HG03575 (cell line): ENCODE data around the gene UBE2K.
"Not testable (repeated sequence)": the region's sequence is repeated elsewhere in the genome, so short reads cannot be mapped to it uniquely, and the experiment has no call there.

ENCODE experiments used
- ATAC-seq: cut with Tn5 transposase; IDR thresholded peaks from one replicate; pipeline ENCODE4 v1.9.1; 2021; ENCODE audit not compliant: unreplicated experiment, insufficient number of reproducible peaks, low FRiP score; ENCODE audit errors: extremely low read depth

The UBE2K gene

GRCh38 chr4:39697740-39698423 lies at the start of gene UBE2K:
Gene UBE2K, plus strand, starts transcription at chr4:39698136. Its CDS starts 192 bp downstream, at chr4:39698328.
- ATAC-seq, result no peak

GRCh38 chr4:39648213-39648612 lies 49.7 kb upstream of the UBE2K start:
- no peak for ATAC-seq

- ATAC-seq, result no peak
These were observed 48.9 kb upstream of the UBE2K start for GRCh38 chr4:39648827-39649558.

- ATAC-seq, result no peak
These were observed 48.2 kb upstream of the UBE2K start for GRCh38 chr4:39649639-39650265.

GRCh38 chr4:39651586-39651985 lies 46.4 kb upstream of the UBE2K start:
- not testable (repeated sequence) for ATAC-seq

- ATAC-seq, result no peak
These were observed 42.7 kb upstream of the UBE2K start for GRCh38 chr4:39655211-39655610.

GRCh38 chr4:39655876-39656275 lies 42.1 kb upstream of the UBE2K start:
- ATAC-seq, result no peak

GRCh38 chr4:39656638-39657037 lies 41.3 kb upstream of the UBE2K start:
- not testable (repeated sequence) for ATAC-seq

GRCh38 chr4:39657465-39657864 lies 40.5 kb upstream of the UBE2K start:
- peak; percentile 67 for ATAC-seq

- ATAC-seq, result no peak
These were observed 39.2 kb upstream of the UBE2K start for GRCh38 chr4:39658756-39659155.

- ATAC-seq, result no peak
These were observed 37.9 kb upstream of the UBE2K start for GRCh38 chr4:39660045-39660444.

GRCh38 chr4:39660757-39661156 lies 37.2 kb upstream of the UBE2K start:
- no peak for ATAC-seq

- no peak for ATAC-seq
These were observed 35.3 kb upstream of the UBE2K start for GRCh38 chr4:39662683-39663082.

GRCh38 chr4:39664828-39665731 lies 32.9 kb upstream of the UBE2K start:
- ATAC-seq, result no peak

GRCh38 chr4:39667706-39668105 lies 30.2 kb upstream of the UBE2K start:
- no peak for ATAC-seq

- ATAC-seq, result no peak
These were observed 29.0 kb upstream of the UBE2K start for GRCh38 chr4:39668887-39669286.

- not testable (repeated sequence) for ATAC-seq
These were observed 27.6 kb upstream of the UBE2K start for GRCh38 chr4:39670296-39670695.

- not testable (repeated sequence) for ATAC-seq
These were observed 22.3 kb upstream of the UBE2K start for GRCh38 chr4:39675681-39676080.

GRCh38 chr4:39681003-39681402 lies 16.9 kb upstream of the UBE2K start:
- not testable (repeated sequence) for ATAC-seq
